Transverse colon (tissue), 4 donors: ENCODE measurements around the gene AQP5. TPM values are rescaled to one million over a fixed set of nuclear protein-coding genes. Genes with fewer than 3 reads are reported as not detected.

Experiments
- DNase-seq: peaks from one replicate; pipeline ENCODE4 v3.0.0-alpha.2; 2019
- H3K27ac ChIP-seq, 4 donors: fragments of 200-600 bp; sonication (generic); 2 replicates each; pipeline ENCODE4 v1.5.1; 2016 to 2018; ENCODE audit warnings: inconsistent platforms in 4 of 4
- H3K27me3 ChIP-seq: fragments of 200-600 bp; sonication (generic); 2 replicates; pipeline ENCODE4 v1.5.1; 2017; ENCODE audit warnings: inconsistent platforms
- H3K36me3 ChIP-seq, 4 donors: fragments of 200-600 bp; sonication (generic); 2 replicates each; pipeline ENCODE4 v1.5.1; 2017 to 2019; ENCODE audit warnings: inconsistent platforms in 4 of 4
- H3K4me1 ChIP-seq, 4 donors: fragments of 200-600 bp; sonication (generic); 2 replicates each; pipeline ENCODE4 v1.5.1; 2017 to 2020; ENCODE audit warnings: inconsistent platforms in 4 of 4
- H3K4me3 ChIP-seq, 4 donors: fragments of 200-600 bp; sonication (generic); 1 replicate in 1 of 4; 2 replicates in 3 of 4; pipeline versions ENCODE4 v1.5.1 to v1.6.1; 2017 to 2019; ENCODE audit warnings: inconsistent platforms in 4 of 4
- H3K9me3 ChIP-seq, 2 donors: fragments of 200-600 bp; sonication (generic); 2 replicates each; pipeline ENCODE4 v1.5.1; 2017 to 2019; ENCODE audit warnings: inconsistent platforms in 2 of 2
- CTCF ChIP-seq, 5 experiments: fragments of 200-600 bp in 3 of 5; fragments of 450-650 bp in 2 of 5; sonication (generic) in 3 of 5; IDR thresholded peaks; 1 replicate in 2 of 5; 2 replicates in 3 of 5; pipeline ENCODE4 v1.5.1; 2016 to 2017; ENCODE audit warnings: antibody characterized with exemption in 5 of 5, inconsistent platforms in 3 of 5, mild to moderate bottlenecking in 2 of 5, moderate library complexity in 1 of 5
- EP300 ChIP-seq: sonication (generic); formaldehyde crosslinking; IDR thresholded peaks from one replicate; pipeline ENCODE4 v1.6.1; 2017; ENCODE audit warnings: antibody characterized with exemption, low read depth
- POLR2A ChIP-seq: fragments of 450-650 bp; IDR thresholded peaks from one replicate; pipeline ENCODE4 v1.6.1; 2016; ENCODE audit warnings: antibody characterized with exemption, mild to moderate bottlenecking, moderate library complexity
- POLR2AphosphoS5 ChIP-seq, 3 donors: sonication (generic); formaldehyde crosslinking; IDR thresholded peaks; one replicate each; pipeline ENCODE4 v1.6.1; 2016; ENCODE audit warnings: antibody characterized with exemption in 3 of 3
- whole genome bisulfite sequencing, 2 donors: methylation state at CpG; one replicate each; pipeline ENCODE4 v1.1.5; 2018; ENCODE audit warnings: low coverage in 1 of 2; 5-methylcytosine and 5-hydroxymethylcytosine counted together
- in situ Hi-C, 4 donors: fragments of 200-750 bp; cut with MboI; loops; one replicate each; pipeline versions ENCODE4 v1.15.0 to v1.15.1; 2017; ENCODE audit warnings: low sequenced_read_pairs in 3 of 4, low pct_ligation_motif_present in 1 of 4, low pct_unique_long_range_greater_than_20kb in 1 of 4
- intact Hi-C: fragments of 100-400 bp; cut with DNase I; formaldehyde crosslinking; loops from one replicate; pipeline ENCODE4 v1.15.1; 2023; ENCODE audit warnings: low total_unique reads
- total RNA-seq, 4 donors: library from RNA; depleted of rRNA; stranded (reverse); fragments of >200 nt; gene quantifications; one replicate each; pipeline ENCODE4 v1.1.0, GENCODE V29; 2016

Gene AQP5
- total RNA-seq = not detected

GRCh38 chr12:49961111-49961922 is at the start of gene AQP5:
AQP5 (plus strand) TSS chr12:49961872; CDS start chr12:49962018, 146 bp downstream.
- no peak for TF ChIP-seq POLR2A
- no peak for TF ChIP-seq POLR2AphosphoS5 (IDR thresholded peaks at IDR 0.05)
- TF ChIP-seq EP300 = no peak
- TF ChIP-seq CTCF (IDR thresholded peaks at IDR 0.05) = no peak
- H3K27me3 ChIP-seq = peaks cover 82% of the 10 kb centered on the region
- DNase-seq = no peak
- H3K27ac ChIP-seq = no peak within 1 kb of the TSS
- in situ Hi-C loops = loop anchor here in 1 of 4 donors (25.0 kb wide), 1 partner anchor 226 kb away; no protein-coding TSS in a partner anchor
- peaks cover 0 to 11% (median 7%) of the 10 kb centered on the region in 4 donors for H3K4me1 ChIP-seq
- 4% methylated on average over 56 of the region's 111 CpGs; no CpG with 5 or more reads in 1 of the 2 donors for WGBS, 2 donors
- H3K36me3 ChIP-seq = no peaks in the 10 kb centered on the region
- no peaks in the 10 kb centered on the region for H3K9me3 ChIP-seq
- peak within 1 kb of the TSS in 3 of 4 donors; percentile 3 to 48 (median 25) for H3K4me3 ChIP-seq
- intact Hi-C loops = loop anchor here (10.0 kb wide), 1 partner anchor 223 kb away; no protein-coding TSS in a partner anchor

GRCh38 chr12:49912345-49913255 is 49.1 kb upstream of the AQP5 start:
- Histone ChIP-seq H3K27me3 (no peaks in the 10 kb centered on the region), H3K9me3 (no peaks in the 10 kb centered on the region), H3K36me3 (no peaks in the 10 kb centered on the region), H3K4me1 (no peaks in the 10 kb centered on the region), H3K27ac (no peak overlapping the region), H3K4me3 (no peak overlapping the region)
- intact Hi-C loops = no loop called here
- DNase-seq = no peak
- in situ Hi-C loops = no loop called here
- WGBS, 2 donors = 75 to 100% methylated on average over 2 to 16 of the region's 16 CpGs
- TF ChIP-seq CTCF (IDR thresholded peaks at IDR 0.05) = no peak
- no peak for TF ChIP-seq EP300
- TF ChIP-seq POLR2AphosphoS5 (IDR thresholded peaks at IDR 0.05) = no peak
- TF ChIP-seq POLR2A = no peak

- 74 to 80% methylated on average over 4 to 8 of the region's 8 CpGs for WGBS, 2 donors
- intact Hi-C loops = no loop called here
- no peaks in the 10 kb centered on the region for H3K9me3 ChIP-seq
- TF ChIP-seq POLR2A (no peak), POLR2AphosphoS5 (IDR thresholded peaks at IDR 0.05) (no peak), CTCF (IDR thresholded peaks at IDR 0.05) (no peak), EP300 (no peak)
- no peaks in the 10 kb centered on the region for H3K4me1 ChIP-seq
- H3K27me3 ChIP-seq = no peaks in the 10 kb centered on the region
- H3K4me3 ChIP-seq = no peak overlapping the region
- in situ Hi-C loops = no loop called here
- DNase-seq = no peak
- H3K36me3 ChIP-seq = no peaks in the 10 kb centered on the region
- no peak overlapping the region for H3K27ac ChIP-seq
Observed at GRCh38 chr12:49916129-49916919, 45.3 kb upstream of the AQP5 start.
